ENCODE measurements around the gene RNF8. TPM values are rescaled to one million over a fixed set of nuclear protein-coding genes. Genes with fewer than 3 reads are reported as not detected.

RNF8 gene
- total RNA-seq, 1 donor from 2014 or later = 33.3 TPM

DNA sequence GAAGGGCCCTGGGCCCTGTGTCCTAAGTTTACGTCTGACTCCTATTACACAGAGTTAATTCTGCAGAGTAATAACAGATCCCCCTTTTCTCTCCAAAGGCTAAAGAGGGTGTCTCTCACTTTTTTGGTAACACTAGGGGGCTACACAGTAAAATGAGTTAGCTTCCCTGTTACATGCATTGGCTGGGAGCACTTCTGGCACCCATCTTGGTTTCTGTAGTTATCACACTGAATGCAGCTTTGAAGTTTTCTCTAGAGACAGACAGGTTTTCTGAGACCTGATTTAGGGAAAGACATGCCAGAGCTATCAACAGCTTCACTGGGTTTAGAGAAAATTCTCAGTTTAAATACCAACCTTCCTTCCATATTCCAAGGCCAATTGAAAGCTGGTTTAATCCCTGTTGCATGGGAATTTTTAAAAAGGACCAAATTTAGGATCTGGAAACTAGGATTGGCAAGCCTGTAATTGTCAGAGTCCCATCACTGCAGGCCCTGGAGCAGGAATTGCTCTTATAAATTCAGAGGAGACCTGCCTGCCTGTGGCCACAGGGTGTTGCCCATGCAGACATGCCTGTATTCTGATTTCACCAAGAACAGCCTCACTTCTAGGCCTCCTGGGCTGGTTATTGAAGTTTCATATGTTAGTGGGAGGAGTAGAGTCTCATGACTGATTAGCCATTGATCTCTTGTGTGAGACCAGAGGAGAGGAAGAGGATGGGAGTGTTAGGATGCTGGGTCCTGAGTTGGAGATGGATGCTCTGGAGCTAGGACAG lies 29.4 kb downstream of the RNF8 start:
- TF ChIP-seq, protein P1, sequence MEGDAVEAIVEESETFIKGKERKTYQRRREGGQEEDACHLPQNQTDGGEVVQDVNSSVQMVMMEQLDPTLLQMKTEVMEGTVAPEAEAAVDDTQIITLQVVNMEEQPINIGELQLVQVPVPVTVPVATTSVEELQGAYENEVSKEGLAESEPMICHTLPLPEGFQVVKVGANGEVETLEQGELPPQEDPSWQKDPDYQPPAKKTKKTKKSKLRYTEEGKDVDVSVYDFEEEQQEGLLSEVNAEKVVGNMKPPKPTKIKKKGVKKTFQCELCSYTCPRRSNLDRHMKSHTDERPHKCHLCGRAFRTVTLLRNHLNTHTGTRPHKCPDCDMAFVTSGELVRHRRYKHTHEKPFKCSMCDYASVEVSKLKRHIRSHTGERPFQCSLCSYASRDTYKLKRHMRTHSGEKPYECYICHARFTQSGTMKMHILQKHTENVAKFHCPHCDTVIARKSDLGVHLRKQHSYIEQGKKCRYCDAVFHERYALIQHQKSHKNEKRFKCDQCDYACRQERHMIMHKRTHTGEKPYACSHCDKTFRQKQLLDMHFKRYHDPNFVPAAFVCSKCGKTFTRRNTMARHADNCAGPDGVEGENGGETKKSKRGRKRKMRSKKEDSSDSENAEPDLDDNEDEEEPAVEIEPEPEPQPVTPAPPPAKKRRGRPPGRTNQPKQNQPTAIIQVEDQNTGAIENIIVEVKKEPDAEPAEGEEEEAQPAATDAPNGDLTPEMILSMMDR (conservative IDR thresholded peaks at IDR 0.05) = no peak
- Mint-ChIP-seq H3K27me3 (ENCODE audit: low read depth) (no peaks in the 10 kb centered on the region), H3K36me3 (ENCODE audit: low read depth) (peaks cover 17% of the 10 kb centered on the region), H3K4me3 (no peak overlapping the region), H3K4me1 (no peaks in the 10 kb centered on the region), H3K27ac (ENCODE audit: unreplicated experiment) (no peak overlapping the region), H3K9me3 (no peaks in the 10 kb centered on the region)
- no peak for DNase-seq (ENCODE audit: low read depth, low spot score)

DNA sequence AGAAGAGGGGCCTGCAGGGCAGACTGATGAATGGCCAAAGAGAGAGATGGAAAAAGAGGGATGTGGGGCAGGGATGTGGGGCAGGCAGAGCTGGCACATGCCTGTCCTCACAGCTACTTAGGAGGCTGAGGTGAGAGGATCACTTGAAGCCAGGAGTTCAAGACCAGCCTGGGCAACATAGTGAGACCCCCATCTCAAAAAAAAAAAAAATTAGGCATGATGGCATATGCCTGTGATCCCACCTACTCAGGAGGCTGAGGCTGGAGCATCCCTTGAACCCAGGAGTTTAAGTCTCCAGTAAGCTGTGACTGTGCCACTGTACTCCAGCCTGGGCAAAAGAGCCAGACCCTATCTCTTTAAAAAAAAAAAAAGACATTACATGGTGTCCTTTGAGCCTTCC lies 34.8 kb downstream of the RNF8 start:
- Mint-ChIP-seq H3K36me3 (ENCODE audit: low read depth) (peaks cover 3% of the 10 kb centered on the region), H3K27me3 (ENCODE audit: low read depth) (no peaks in the 10 kb centered on the region), H3K27ac (ENCODE audit: unreplicated experiment) (no peak overlapping the region), H3K9me3 (no peaks in the 10 kb centered on the region), H3K4me1 (no peaks in the 10 kb centered on the region), H3K4me3 (no peak overlapping the region)
- TF ChIP-seq, protein P1 (conservative IDR thresholded peaks at IDR 0.05) = no peak
- no peak for DNase-seq (ENCODE audit: low read depth, low spot score)

DNA sequence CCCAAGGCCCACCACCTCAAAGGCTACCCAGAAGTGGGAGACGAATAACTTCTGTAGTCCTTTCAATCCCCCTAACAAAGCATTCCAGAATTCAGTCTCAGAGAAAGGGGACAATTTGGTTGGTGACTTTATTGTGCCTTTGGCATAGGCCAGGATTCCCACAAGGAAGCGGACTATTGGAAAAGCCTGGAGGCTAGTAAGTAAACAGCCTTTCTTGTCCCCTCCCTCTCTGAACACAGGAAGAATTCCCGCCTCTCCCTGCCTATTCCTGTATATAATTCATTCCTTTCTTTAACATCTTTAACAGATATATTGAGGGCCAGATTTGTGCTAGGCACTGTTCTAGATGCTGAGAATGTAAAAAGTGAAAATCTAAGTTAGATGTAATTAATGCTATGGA lies 36.1 kb downstream of the RNF8 start:
- no peak overlapping the region for H3K4me3 Mint-ChIP-seq
- H3K36me3 Mint-ChIP-seq (ENCODE audit: low read depth) = peaks cover 6% of the 10 kb centered on the region
- H3K4me1 Mint-ChIP-seq = no peaks in the 10 kb centered on the region
- TF ChIP-seq, protein P1 (conservative IDR thresholded peaks at IDR 0.05) = no peak
- H3K9me3 Mint-ChIP-seq = no peaks in the 10 kb centered on the region
- H3K27ac Mint-ChIP-seq (ENCODE audit: unreplicated experiment) = no peak overlapping the region
- no peaks in the 10 kb centered on the region for H3K27me3 Mint-ChIP-seq (ENCODE audit: low read depth)
- DNase-seq (ENCODE audit: low read depth, low spot score) = no peak

DNA sequence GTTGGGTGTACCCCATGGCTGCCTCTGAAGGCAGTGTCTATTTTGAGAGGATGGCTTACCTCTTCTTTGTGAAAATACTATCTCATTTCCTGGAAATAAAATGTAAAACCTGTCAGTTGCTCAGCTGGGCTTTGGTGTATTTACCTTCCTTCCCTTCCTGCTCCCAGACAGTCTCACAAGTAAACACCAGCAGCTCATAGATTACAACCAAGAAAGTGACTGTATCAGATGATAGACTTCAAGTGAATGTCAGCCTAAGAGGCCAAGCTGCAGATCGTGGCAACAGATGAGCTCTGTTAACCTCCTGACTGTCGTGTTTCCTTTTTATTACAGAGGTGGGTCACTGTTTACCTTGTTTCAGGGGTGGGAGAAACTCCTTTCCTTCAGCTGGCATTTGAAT lies 37.3 kb downstream of the RNF8 start:
- no peak for DNase-seq (ENCODE audit: low read depth, low spot score)
- Mint-ChIP-seq H3K36me3 (ENCODE audit: low read depth) (peaks cover 6% of the 10 kb centered on the region), H3K4me1 (no peaks in the 10 kb centered on the region), H3K27me3 (ENCODE audit: low read depth) (no peaks in the 10 kb centered on the region), H3K4me3 (no peak overlapping the region), H3K9me3 (no peaks in the 10 kb centered on the region), H3K27ac (ENCODE audit: unreplicated experiment) (no peak overlapping the region)
- TF ChIP-seq, protein P1 (conservative IDR thresholded peaks at IDR 0.05) = no peak

DNA sequence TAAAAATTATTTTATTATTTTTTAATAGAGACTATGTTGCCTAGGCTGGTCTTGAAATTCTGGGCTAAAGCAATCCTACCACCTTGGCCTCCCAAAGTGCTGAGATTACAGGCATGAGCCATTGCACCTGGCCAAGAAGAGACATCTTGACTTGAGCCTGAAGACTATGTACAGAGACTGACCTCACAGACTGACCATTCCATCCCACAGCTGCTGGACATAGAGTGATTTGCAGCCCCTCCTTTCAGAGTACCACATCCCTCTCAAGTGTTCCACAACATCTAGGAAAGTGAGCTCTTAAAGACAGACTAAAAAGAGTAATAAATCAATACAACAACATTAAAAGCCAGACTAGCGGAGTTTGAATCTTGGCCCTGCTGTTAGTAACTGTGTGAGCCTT lies 39.0 kb downstream of the RNF8 start:
- no peaks in the 10 kb centered on the region for H3K9me3 Mint-ChIP-seq
- no peaks in the 10 kb centered on the region for H3K4me1 Mint-ChIP-seq
- H3K36me3 Mint-ChIP-seq (ENCODE audit: low read depth) = peaks cover 3% of the 10 kb centered on the region
- DNase-seq (ENCODE audit: low read depth, low spot score) = no peak
- H3K27ac Mint-ChIP-seq (ENCODE audit: unreplicated experiment) = no peak overlapping the region
- TF ChIP-seq, protein P1 (conservative IDR thresholded peaks at IDR 0.05) = no peak
- no peak overlapping the region for H3K4me3 Mint-ChIP-seq
- H3K27me3 Mint-ChIP-seq (ENCODE audit: low read depth) = no peaks in the 10 kb centered on the region

Measured in neural crest cell (in vitro differentiated cells).